DMS53 treated with DMSO at 0.1 percent for 48 hours (cell line): Measurements from ENCODE around the gene POMT2.

Experiments
- DNase-seq: peaks from one replicate; lab custom pipeline; 2025; ENCODE audit not compliant: unreplicated experiment; lab: John Stamatoyannopoulos, UW

POMT2 gene

GRCh38 chr14:77270361-77271112 is 50.1 kb downstream of the POMT2 start:
- DNase-seq, result no peak

GRCh38 chr14:77268989-77269600 is 51.6 kb downstream of the POMT2 start:
- peak; percentile 18 for DNase-seq

- DNase-seq, result no peak
Observed at GRCh38 chr14:77267937-77268699, 52.6 kb downstream of the POMT2 start.

- no peak for DNase-seq
Observed at GRCh38 chr14:77266336-77266735, 54.3 kb downstream of the POMT2 start.

- no peak for DNase-seq
Observed at GRCh38 chr14:77265561-77266335, 54.9 kb downstream of the POMT2 start.

GRCh38 chr14:77265187-77265515 is 55.5 kb downstream of the POMT2 start:
- no peak for DNase-seq

GRCh38 chr14:77264466-77265186 is 56.1 kb downstream of the POMT2 start:
- no peak for DNase-seq

- no peak for DNase-seq
Observed at GRCh38 chr14:77260631-77261030, 60.1 kb downstream of the POMT2 start.

GRCh38 chr14:77260199-77260598 is 60.5 kb downstream of the POMT2 start:
- DNase-seq, result no peak

- DNase-seq, result no peak
Observed at GRCh38 chr14:77259025-77259715, 61.5 kb downstream of the POMT2 start.

- DNase-seq, result no peak
Observed at GRCh38 chr14:77258566-77258965, 62.1 kb downstream of the POMT2 start.

- DNase-seq, result no peak
Observed at GRCh38 chr14:77257700-77258099, 63.0 kb downstream of the POMT2 start.

- DNase-seq, result no peak
Observed at GRCh38 chr14:77256694-77257093, 64.0 kb downstream of the POMT2 start.

GRCh38 chr14:77253333-77254190 is 67.1 kb downstream of the POMT2 start:
- no peak for DNase-seq

GRCh38 chr14:77251870-77252269 is 68.8 kb downstream of the POMT2 start:
- no peak for DNase-seq

GRCh38 chr14:77250927-77251326 is 69.8 kb downstream of the POMT2 start:
- no peak for DNase-seq

GRCh38 chr14:77249286-77249685 is 71.4 kb downstream of the POMT2 start:
- no peak for DNase-seq

GRCh38 chr14:77248666-77249065 is 72.0 kb downstream of the POMT2 start:
- no peak for DNase-seq

- DNase-seq, result no peak
Observed at GRCh38 chr14:77246784-77247183, 73.9 kb downstream of the POMT2 start.
